Measurements from ENCODE around the gene MRPL19. TPM values are rescaled to one million over a fixed set of nuclear protein-coding genes. Genes with fewer than 3 reads are reported as not detected.

The MRPL19 gene
- total and polyA plus RNA-seq, 2 of the 13 experiments (the other 11 are each of a cell fraction or from before 2014, with no cell fraction given), result 43.2 to 163 TPM

DNA sequence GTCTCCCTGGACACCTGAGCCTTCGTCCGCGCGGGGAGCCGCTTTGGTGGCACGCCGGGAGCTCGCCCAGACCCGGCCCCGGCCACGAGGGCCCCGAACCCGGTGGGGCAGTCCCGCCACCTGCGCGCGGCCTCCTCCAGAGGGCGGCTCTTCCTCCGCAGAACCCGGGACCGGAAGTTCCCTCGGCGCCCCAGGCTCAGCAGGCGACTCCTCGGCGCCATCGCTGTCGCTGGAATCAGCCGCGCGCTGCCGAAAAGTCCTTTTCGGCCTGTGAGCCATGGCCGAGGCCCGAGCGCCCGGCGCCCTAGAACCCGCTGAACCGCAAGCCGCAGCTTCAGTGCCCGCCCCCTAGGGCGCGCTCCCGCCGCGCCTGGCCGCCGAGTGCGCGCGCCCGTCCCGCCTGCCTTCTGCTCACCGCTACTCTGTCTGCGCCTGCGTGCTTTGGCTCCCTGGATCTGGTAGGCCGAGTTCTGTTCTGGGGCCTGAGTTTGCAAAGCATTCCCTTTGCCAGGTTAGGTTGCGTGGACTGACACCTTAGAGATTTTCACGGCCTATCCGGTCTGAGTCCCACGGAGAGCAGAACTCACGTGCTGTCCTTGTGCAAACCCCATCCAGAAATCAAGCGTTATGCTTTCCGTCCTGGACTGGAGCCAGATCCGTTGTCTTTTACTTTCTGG lies 64.1 kb downstream of the MRPL19 start, which contains the start of gene GCFC2 (continued):
- TF ChIP-seq ZNF496 (CRISPR knock-in tag; IDR thresholded peaks at IDR 0.05; ENCODE audit: insufficient replicate concordance) (peak; percentile 83), XBP1 (CRISPR knock-in tag; IDR thresholded peaks at IDR 0.05) (peak; percentile 95; the same call in 1 of the 2 replicates), RBAK (CRISPR knock-in tag; IDR thresholded peaks at IDR 0.05) (no peak), ZNF780A (CRISPR knock-in tag; IDR thresholded peaks at IDR 0.05) (peak; percentile 98), KDM3A (CRISPR knock-in tag; IDR thresholded peaks at IDR 0.05; ENCODE audit: low read depth) (peak; percentile 93; the same call in 1 of the 2 replicates), BRD4 (CRISPR knock-in tag; IDR thresholded peaks at IDR 0.05) (peak; percentile 86), ONECUT2 (CRISPR knock-in tag; IDR thresholded peaks at IDR 0.05) (peak; percentile 85), HNRNPL (IDR thresholded peaks at IDR 0.05; ENCODE audit: low read depth, low read length) (peak; percentile 69; the same call in 1 of the 2 replicates), SIN3B (IDR thresholded peaks at IDR 0.05; ENCODE audit: low read length) (no peak)
- TF ChIP-seq, protein P1, sequence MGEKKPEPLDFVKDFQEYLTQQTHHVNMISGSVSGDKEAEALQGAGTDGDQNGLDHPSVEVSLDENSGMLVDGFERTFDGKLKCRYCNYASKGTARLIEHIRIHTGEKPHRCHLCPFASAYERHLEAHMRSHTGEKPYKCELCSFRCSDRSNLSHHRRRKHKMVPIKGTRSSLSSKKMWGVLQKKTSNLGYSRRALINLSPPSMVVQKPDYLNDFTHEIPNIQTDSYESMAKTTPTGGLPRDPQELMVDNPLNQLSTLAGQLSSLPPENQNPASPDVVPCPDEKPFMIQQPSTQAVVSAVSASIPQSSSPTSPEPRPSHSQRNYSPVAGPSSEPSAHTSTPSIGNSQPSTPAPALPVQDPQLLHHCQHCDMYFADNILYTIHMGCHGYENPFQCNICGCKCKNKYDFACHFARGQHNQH (CRISPR knock-in tag; IDR thresholded peaks at IDR 0.05), result peak; percentile 99
- TF ChIP-seq, protein P2, sequence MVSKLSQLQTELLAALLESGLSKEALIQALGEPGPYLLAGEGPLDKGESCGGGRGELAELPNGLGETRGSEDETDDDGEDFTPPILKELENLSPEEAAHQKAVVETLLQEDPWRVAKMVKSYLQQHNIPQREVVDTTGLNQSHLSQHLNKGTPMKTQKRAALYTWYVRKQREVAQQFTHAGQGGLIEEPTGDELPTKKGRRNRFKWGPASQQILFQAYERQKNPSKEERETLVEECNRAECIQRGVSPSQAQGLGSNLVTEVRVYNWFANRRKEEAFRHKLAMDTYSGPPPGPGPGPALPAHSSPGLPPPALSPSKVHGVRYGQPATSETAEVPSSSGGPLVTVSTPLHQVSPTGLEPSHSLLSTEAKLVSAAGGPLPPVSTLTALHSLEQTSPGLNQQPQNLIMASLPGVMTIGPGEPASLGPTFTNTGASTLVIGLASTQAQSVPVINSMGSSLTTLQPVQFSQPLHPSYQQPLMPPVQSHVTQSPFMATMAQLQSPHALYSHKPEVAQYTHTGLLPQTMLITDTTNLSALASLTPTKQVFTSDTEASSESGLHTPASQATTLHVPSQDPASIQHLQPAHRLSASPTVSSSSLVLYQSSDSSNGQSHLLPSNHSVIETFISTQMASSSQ (IDR thresholded peaks at IDR 0.05; ENCODE audit: low read depth), result no peak
- TF ChIP-seq, protein P2 (CRISPR knock-in tag; IDR thresholded peaks at IDR 0.05; ENCODE audit: borderline replicate concordance), result peak; percentile 91
- TF ChIP-seq, protein P3, sequence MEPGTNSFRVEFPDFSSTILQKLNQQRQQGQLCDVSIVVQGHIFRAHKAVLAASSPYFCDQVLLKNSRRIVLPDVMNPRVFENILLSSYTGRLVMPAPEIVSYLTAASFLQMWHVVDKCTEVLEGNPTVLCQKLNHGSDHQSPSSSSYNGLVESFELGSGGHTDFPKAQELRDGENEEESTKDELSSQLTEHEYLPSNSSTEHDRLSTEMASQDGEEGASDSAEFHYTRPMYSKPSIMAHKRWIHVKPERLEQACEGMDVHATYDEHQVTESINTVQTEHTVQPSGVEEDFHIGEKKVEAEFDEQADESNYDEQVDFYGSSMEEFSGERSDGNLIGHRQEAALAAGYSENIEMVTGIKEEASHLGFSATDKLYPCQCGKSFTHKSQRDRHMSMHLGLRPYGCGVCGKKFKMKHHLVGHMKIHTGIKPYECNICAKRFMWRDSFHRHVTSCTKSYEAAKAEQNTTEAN (CRISPR knock-in tag; conservative IDR thresholded peaks at IDR 0.05), result peak; percentile 98
- TF ChIP-seq, protein P4, sequence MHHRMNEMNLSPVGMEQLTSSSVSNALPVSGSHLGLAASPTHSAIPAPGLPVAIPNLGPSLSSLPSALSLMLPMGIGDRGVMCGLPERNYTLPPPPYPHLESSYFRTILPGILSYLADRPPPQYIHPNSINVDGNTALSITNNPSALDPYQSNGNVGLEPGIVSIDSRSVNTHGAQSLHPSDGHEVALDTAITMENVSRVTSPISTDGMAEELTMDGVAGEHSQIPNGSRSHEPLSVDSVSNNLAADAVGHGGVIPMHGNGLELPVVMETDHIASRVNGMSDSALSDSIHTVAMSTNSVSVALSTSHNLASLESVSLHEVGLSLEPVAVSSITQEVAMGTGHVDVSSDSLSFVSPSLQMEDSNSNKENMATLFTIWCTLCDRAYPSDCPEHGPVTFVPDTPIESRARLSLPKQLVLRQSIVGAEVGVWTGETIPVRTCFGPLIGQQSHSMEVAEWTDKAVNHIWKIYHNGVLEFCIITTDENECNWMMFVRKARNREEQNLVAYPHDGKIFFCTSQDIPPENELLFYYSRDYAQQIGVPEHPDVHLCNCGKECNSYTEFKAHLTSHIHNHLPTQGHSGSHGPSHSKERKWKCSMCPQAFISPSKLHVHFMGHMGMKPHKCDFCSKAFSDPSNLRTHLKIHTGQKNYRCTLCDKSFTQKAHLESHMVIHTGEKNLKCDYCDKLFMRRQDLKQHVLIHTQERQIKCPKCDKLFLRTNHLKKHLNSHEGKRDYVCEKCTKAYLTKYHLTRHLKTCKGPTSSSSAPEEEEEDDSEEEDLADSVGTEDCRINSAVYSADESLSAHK (CRISPR knock-in tag; IDR thresholded peaks at IDR 0.05; ENCODE audit: borderline replicate concordance), result peak; percentile 93; the same call in 1 of the 2 replicates
- TF ChIP-seq, protein P5, sequence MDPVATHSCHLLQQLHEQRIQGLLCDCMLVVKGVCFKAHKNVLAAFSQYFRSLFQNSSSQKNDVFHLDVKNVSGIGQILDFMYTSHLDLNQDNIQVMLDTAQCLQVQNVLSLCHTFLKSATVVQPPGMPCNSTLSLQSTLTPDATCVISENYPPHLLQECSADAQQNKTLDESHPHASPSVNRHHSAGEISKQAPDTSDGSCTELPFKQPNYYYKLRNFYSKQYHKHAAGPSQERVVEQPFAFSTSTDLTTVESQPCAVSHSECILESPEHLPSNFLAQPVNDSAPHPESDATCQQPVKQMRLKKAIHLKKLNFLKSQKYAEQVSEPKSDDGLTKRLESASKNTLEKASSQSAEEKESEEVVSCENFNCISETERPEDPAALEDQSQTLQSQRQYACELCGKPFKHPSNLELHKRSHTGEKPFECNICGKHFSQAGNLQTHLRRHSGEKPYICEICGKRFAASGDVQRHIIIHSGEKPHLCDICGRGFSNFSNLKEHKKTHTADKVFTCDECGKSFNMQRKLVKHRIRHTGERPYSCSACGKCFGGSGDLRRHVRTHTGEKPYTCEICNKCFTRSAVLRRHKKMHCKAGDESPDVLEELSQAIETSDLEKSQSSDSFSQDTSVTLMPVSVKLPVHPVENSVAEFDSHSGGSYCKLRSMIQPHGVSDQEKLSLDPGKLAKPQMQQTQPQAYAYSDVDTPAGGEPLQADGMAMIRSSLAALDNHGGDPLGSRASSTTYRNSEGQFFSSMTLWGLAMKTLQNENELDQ (CRISPR knock-in tag; IDR thresholded peaks at IDR 0.05; ENCODE audit: borderline replicate concordance), result peak; percentile 77; the same call in 1 of the 2 replicates
- TF ChIP-seq, protein P6, sequence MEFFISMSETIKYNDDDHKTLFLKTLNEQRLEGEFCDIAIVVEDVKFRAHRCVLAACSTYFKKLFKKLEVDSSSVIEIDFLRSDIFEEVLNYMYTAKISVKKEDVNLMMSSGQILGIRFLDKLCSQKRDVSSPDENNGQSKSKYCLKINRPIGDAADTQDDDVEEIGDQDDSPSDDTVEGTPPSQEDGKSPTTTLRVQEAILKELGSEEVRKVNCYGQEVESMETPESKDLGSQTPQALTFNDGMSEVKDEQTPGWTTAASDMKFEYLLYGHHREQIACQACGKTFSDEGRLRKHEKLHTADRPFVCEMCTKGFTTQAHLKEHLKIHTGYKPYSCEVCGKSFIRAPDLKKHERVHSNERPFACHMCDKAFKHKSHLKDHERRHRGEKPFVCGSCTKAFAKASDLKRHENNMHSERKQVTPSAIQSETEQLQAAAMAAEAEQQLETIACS (CRISPR knock-in tag; IDR thresholded peaks at IDR 0.05), result peak; percentile 100

All from HepG2 (cell line).